Keratinocyte (primary cell): ENCODE results near the gene TRPC4.

ENCODE experiments used
- CTCF ChIP-seq, 3 experiments: IDR thresholded peaks in 1 of 3; conservative IDR thresholded peaks in 1 of 3; optimal IDR thresholded peaks in 1 of 3; 2 replicates in 2 of 3; 3 replicates in 1 of 3; pipeline versions ENCODE3 to v1.5.1; 2011; ENCODE audit warnings: low read length in 3 of 3, mild to moderate bottlenecking in 3 of 3, moderate library complexity in 2 of 3, control low read depth in 1 of 3, inconsistent platforms in 1 of 3; ENCODE audit not compliant: insufficient read depth in 2 of 3; ENCODE audit errors: extremely low read depth in 1 of 3
- EZH2 ChIP-seq: IDR thresholded peaks from one replicate; pipeline ENCODE4 v1.6.1; 2012; ENCODE audit warnings: inconsistent platforms, mild to moderate bottlenecking, low read length, moderate library complexity

GRCh38 chr13:37878921-37879320, 9.3 kb upstream of the TRPC4 start:
- no peak for TF ChIP-seq CTCF (optimal IDR thresholded peaks at IDR 0.05 in 1 of 3, IDR thresholded peaks at IDR 0.05 in 1 of 3, conservative IDR thresholded peaks at IDR 0.05 in 1 of 3; ENCODE audit: extremely low read depth in 1 of 3, insufficient read depth in 2 of 3, low read length in 3 of 3)
- no peak for TF ChIP-seq EZH2
